Measurements from ENCODE around the gene PLXNA4. TPM values are rescaled to one million over a fixed set of nuclear protein-coding genes. Genes with fewer than 3 reads are reported as not detected.

PLXNA4 gene
- total RNA-seq, 4 donors from 2014 or later = 1.1 to 2.8 (median 1.4) TPM

DNA sequence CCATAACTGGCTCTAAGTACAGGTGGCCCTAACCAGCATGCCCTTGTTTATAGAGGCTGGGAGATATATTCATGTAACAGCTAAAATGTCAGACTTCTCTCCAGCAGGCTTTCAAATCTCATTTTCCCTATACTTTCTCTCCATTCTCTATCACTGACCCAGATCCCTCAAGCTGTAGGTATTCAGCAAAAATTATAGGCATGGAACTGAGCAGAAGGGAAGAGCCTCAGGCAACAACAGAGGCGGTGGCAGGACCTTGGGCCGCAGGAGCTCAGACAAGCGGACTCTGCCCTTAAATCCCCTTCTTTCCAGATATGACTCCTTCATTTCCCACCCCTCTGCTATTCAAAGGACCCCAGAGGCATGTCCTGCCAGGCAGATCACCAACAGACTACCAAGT lies 417.4 kb downstream of the PLXNA4 start:
- in situ Hi-C loops (cut with MboI; ENCODE audit: low pct_ligation_motif_present in 1 of 4, low pct_unique_long_range_greater_than_20kb in 1 of 4, low sequenced_read_pairs in 3 of 4) (no loop called here), intact Hi-C loops (cut with DNase I; ENCODE audit: low total_unique reads) (no loop called here)
- WGBS, 2 donors (ENCODE audit: low coverage in 1 of 2) = 88 to 94% methylated on average over 3 of the region's 3 CpGs
- H3K4me3 ChIP-seq = no peak overlapping the region
- H3K27me3 ChIP-seq = no peaks in the 10 kb centered on the region
- no peaks in the 10 kb centered on the region for H3K4me1 ChIP-seq
- H3K27ac ChIP-seq = no peak overlapping the region
- TF ChIP-seq POLR2AphosphoS5 (IDR thresholded peaks at IDR 0.05) (no peak), POLR2A (IDR thresholded peaks at IDR 0.05) (no peak), EP300 (IDR thresholded peaks at IDR 0.05; ENCODE audit: low read depth) (no peak)
- TF ChIP-seq, protein P1, sequence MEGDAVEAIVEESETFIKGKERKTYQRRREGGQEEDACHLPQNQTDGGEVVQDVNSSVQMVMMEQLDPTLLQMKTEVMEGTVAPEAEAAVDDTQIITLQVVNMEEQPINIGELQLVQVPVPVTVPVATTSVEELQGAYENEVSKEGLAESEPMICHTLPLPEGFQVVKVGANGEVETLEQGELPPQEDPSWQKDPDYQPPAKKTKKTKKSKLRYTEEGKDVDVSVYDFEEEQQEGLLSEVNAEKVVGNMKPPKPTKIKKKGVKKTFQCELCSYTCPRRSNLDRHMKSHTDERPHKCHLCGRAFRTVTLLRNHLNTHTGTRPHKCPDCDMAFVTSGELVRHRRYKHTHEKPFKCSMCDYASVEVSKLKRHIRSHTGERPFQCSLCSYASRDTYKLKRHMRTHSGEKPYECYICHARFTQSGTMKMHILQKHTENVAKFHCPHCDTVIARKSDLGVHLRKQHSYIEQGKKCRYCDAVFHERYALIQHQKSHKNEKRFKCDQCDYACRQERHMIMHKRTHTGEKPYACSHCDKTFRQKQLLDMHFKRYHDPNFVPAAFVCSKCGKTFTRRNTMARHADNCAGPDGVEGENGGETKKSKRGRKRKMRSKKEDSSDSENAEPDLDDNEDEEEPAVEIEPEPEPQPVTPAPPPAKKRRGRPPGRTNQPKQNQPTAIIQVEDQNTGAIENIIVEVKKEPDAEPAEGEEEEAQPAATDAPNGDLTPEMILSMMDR (IDR thresholded peaks at IDR 0.05) = no peak
- no peak for DNase-seq
- H3K36me3 ChIP-seq = no peaks in the 10 kb centered on the region
- H3K9me3 ChIP-seq = no peaks in the 10 kb centered on the region

DNA sequence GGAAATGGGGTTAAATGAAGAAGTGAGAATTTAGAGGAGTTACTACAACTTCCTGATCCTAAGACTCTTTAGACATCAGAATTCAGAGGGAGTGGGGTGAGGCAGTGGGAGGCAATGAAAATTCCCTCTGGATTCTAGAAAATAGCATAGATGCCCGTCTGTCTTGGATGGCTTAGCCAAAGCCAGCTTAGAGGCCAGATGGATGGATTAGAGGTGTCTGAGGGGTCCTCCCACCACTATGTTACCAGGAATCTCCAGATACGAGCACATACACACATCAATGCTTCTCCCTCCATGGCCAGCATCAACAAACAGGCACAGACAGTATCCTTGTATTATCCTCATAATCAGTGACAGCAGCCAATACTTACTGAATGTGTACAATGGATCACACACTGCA lies 418.1 kb downstream of the PLXNA4 start:
- Histone ChIP-seq H3K27ac (no peak overlapping the region), H3K9me3 (no peaks in the 10 kb centered on the region), H3K4me3 (no peak overlapping the region), H3K4me1 (no peaks in the 10 kb centered on the region), H3K27me3 (no peaks in the 10 kb centered on the region), H3K36me3 (no peaks in the 10 kb centered on the region)
- in situ Hi-C loops (cut with MboI; ENCODE audit: low pct_ligation_motif_present in 1 of 4, low pct_unique_long_range_greater_than_20kb in 1 of 4, low sequenced_read_pairs in 3 of 4) (no loop called here), intact Hi-C loops (cut with DNase I; ENCODE audit: low total_unique reads) (no loop called here)
- 80 to 82% methylated on average over 1 to 2 of the region's 2 CpGs for WGBS, 2 donors (ENCODE audit: low coverage in 1 of 2)
- no peak for DNase-seq
- no peak for TF ChIP-seq POLR2A (IDR thresholded peaks at IDR 0.05)
- no peak for TF ChIP-seq EP300 (IDR thresholded peaks at IDR 0.05; ENCODE audit: low read depth)
- TF ChIP-seq, protein P1 (IDR thresholded peaks at IDR 0.05) = no peak
- no peak for TF ChIP-seq POLR2AphosphoS5 (IDR thresholded peaks at IDR 0.05)

DNA sequence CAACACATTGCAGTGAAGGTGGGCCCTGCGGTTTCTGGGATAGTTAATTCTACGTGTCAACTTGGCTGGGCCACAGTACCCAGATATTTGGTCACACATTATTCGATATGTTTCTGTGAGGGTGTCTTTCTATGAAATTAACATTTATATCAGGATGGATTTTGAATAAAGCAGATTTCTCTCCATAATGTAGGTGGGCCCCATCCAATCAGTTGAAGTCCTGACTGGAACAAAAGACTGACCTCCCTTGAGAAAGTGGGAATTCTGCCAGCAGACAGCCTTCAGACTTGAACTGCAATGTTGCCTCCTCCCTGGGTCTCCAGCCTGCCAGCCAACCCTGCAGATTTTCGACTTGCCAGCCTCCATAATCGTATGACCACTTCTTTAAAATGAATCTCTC lies 420.6 kb downstream of the PLXNA4 start:
- Histone ChIP-seq H3K27me3 (no peaks in the 10 kb centered on the region), H3K9me3 (no peaks in the 10 kb centered on the region), H3K4me3 (no peak overlapping the region), H3K36me3 (no peaks in the 10 kb centered on the region), H3K27ac (no peak overlapping the region), H3K4me1 (no peaks in the 10 kb centered on the region)
- no peak for DNase-seq
- intact Hi-C loops (cut with DNase I; ENCODE audit: low total_unique reads) (no loop called here), in situ Hi-C loops (cut with MboI; ENCODE audit: low pct_ligation_motif_present in 1 of 4, low pct_unique_long_range_greater_than_20kb in 1 of 4, low sequenced_read_pairs in 3 of 4) (no loop called here)
- WGBS, 2 donors (ENCODE audit: low coverage in 1 of 2) = 89 to 92% methylated on average over 4 to 5 of the region's 5 CpGs
- TF ChIP-seq EP300 (IDR thresholded peaks at IDR 0.05; ENCODE audit: low read depth) (no peak), POLR2A (IDR thresholded peaks at IDR 0.05) (no peak)
- TF ChIP-seq, protein P1 (IDR thresholded peaks at IDR 0.05) = no peak

DNA sequence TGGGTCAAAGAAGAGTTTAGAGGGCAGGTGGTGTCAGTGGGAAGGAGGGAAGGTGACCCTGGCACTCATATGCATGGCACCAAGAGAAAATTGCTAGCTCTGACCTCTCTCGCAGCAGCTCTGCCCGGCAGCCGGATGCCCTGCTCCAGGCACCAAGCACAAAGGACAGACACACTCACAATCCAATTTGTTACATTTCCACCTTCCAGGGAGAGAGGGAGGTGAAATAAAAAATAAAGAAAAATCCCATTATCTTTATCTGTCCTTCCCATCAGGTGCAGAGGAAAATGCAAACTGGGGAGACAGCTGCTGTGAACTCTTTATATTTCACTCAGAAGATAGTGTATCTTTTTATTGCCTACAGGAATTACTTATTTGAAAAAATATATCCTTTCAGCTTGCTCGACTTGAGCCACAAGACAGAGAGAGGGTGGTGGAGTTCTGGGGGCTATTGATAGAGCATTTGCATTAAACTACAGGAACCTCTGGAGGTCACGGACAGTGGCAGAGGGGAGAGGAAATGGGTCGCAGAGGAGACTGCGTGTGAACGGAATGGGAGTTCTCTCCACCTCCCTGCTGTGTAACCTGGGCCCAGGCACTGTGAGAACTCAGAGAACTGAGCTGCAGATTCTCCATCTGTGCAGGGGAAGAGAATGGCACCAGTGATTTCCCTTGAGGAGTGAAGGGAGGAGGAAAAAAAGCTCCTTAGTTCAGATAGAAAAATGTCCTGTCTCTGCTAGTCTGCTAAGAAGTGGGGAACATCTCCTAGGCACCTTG lies 421.4 kb downstream of the PLXNA4 start:
- Histone ChIP-seq H3K4me1 (no peaks in the 10 kb centered on the region), H3K4me3 (no peak overlapping the region), H3K9me3 (no peaks in the 10 kb centered on the region), H3K36me3 (no peaks in the 10 kb centered on the region), H3K27me3 (no peaks in the 10 kb centered on the region), H3K27ac (no peak overlapping the region)
- in situ Hi-C loops (cut with MboI; ENCODE audit: low pct_ligation_motif_present in 1 of 4, low pct_unique_long_range_greater_than_20kb in 1 of 4, low sequenced_read_pairs in 3 of 4) (no loop called here), intact Hi-C loops (cut with DNase I; ENCODE audit: low total_unique reads) (no loop called here)
- TF ChIP-seq POLR2AphosphoS5 (IDR thresholded peaks at IDR 0.05) (no peak), POLR2A (IDR thresholded peaks at IDR 0.05) (no peak), EP300 (IDR thresholded peaks at IDR 0.05; ENCODE audit: low read depth) (no peak)
- TF ChIP-seq, protein P1 (IDR thresholded peaks at IDR 0.05) = no peak
- no peak for DNase-seq
- WGBS, 2 donors (ENCODE audit: low coverage in 1 of 2) = 70 to 76% methylated on average over 8 of the region's 8 CpGs
